ENCODE results near the gene THSD7B.
"Not testable (repeated sequence)": the region's sequence is repeated elsewhere in the genome, so short reads cannot be mapped to it uniquely, and the experiment has no call there.

Gene THSD7B

DNA sequence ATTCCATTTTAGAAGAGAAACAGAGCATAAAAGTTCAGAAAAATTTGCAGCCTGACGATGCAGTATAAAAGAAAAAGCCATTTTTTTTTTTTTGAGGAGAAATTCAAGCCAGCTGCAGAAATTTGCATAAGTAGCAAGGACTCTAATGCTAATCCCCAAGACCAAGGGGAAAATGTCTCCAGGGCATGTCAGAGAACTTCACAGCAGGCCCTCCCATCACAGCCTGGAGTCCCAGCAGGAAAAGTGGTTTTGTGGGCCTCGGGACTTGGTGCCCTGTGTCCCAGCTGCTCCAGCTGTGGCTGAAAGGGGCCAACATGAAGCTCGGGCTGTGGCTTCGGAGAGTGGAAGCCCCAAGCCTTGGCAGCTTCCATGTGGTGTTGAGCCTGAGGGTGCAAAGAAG is 873.6 kb downstream of the THSD7B start:
- DNase-seq, result no peak

DNA sequence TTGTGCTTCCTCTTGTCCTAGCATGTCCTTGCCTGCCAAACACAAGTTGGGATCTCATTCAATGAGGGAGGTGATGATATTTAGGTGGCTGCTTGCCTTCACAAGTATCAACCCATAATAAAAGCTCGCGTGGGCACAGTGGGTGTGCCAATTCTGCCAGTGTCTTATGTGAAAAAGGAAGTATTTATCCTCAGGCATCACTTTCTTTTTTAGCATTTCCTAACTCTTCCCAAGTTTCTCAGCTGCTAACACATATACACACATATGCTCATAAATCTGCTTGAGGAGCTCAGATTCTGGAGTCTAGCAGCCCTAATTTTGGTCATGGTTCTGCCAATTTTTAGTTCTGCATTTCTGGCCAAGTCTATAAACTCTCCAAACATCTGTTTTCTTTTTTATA is 879.4 kb downstream of the THSD7B start:
- DNase-seq, result peak; percentile 8

DNA sequence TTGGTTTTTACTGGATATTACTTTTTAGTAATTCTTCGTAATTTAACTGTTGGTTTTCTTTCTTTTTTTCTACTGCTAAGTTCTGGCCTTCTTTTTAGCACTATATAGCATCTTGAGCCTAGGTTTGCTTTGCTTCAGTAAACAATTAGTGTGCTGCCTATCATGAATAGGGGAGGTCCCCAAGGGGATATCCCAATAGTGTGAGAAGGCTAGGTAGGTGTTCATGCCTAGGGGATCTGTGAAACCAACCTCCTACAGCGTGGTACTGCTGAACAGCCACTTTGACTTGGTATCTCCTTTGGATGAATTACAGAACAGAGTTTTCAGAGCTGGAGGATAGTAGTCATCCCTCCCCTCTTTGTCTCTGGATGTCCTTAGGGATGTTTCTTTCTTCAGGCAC is 888.7 kb downstream of the THSD7B start:
- DNase-seq, result no peak

DNA sequence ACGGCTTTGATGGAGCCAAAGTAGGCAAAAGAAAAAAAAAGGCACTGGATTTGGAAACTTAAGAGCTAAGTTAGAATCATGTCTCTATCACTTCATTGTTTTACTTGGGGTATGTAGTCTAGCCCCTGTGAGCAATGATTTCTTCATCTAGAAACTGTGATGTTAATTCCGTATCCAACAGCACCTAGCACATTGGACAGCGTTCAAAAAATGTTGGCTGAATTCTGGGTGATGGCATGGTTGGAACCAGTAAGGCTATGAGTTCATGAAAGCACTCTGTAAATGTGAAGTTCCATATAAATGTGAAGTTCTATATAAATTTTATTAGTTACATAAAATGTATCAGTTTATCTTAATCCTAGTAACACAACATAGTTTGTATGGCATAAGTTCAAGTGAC is 890.5 kb downstream of the THSD7B start:
- no peak for DNase-seq

DNA sequence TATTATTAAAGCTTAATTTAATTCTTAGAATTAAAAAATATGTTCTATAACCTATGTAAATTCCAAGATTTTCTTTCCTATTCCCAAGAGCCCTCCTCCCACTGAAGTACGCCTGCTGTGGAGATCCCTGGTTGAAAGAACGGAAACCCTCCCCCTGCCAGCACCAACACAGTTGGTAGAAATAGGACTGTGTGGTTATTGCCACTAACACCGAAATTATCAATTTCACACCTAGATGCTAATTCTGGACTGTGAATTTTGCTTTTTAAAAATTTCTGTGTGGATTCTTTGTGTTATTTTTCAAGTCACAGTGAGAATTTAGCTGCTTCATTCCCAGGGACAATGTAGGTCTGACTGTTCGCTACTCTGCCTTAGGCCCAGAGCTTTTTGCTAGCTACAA is 893.1 kb downstream of the THSD7B start:
- DNase-seq, result no peak

DNA sequence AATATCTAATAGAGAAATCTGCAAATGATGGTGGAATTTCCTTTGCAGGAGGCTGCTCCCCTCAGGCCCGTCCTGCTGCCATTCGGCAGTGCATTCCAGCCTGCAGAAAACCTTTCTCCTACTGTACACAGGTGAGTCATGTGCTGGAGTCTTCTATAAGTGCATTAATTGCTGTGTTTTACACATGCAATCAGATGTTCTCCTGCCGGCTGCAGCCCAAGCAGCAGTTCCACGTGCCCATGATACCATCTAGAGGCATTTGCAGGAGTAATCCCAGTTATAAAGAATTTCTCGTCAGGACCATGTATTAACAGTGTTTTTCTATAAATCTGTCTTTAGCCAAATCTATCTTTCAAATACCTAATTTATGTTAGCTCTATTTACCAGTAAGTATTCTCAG is 894.3 kb downstream of the THSD7B start:
- DNase-seq, result no peak

DNA sequence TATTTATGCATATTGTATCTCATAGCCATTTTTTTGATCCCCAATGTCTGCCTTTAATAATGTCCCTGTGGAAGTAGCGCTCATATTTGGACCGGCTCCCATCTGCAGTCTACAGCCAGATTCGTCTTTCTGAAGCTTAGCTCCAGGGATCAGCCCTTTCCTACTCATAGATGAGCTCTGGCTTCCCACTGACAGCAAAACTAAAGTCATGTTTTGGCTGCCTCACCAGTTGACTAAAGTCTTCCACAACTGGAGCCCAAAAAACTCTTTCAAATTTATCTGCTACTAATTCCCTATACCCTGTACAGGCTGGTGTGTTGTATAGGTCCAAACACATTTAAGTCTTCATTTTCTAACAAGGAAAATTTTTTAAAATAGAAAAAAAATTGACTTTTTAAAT is 904.8 kb downstream of the THSD7B start:
- DNase-seq, result no peak

DNA sequence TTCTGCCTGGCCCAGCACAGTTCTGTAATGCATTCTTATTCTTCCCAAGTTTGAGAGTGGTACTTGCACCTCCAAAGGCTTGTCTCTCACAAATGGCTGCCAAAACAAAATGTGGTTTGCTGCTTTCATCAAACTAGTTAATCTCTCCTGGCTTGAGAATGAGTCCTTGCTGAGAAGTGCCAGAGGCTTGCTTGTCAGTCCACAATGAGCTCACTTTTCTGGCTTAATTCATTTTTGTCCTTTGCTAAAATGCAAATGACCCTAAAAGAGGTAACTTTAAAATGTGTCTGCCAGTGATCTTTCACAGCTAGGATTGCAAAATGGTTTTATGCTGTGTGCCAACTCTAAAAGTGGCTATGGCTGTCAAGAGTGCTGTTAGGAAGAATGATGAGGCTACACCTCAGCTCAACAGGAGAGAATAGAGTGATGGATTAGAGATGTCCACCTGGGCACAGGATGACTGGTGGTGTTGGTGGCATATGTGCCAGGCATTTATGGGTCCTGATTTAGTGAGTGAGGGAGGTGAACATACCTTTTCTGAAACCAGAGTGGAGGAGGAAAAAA is 907.7 kb downstream of the THSD7B start:
- DNase-seq, result no peak

DNA sequence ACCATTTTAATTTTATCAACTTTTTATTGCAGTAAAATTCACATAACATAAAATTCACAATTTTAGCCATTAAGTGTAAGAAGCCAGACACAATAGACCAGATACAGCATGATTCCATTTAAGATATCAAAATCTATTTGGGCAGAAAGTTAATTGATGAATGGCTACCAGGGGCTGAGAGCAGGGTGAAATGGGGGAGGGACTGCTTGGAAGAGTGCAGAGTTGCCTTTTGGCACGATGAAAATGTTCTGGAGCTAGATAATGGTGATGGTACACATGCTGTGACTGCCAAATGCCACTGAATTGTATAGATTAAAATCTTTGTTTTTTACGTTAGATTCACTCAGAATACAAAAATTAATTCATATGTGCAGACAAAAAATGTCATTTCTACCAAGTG is 909.6 kb downstream of the THSD7B start:
- no peak for DNase-seq

DNA sequence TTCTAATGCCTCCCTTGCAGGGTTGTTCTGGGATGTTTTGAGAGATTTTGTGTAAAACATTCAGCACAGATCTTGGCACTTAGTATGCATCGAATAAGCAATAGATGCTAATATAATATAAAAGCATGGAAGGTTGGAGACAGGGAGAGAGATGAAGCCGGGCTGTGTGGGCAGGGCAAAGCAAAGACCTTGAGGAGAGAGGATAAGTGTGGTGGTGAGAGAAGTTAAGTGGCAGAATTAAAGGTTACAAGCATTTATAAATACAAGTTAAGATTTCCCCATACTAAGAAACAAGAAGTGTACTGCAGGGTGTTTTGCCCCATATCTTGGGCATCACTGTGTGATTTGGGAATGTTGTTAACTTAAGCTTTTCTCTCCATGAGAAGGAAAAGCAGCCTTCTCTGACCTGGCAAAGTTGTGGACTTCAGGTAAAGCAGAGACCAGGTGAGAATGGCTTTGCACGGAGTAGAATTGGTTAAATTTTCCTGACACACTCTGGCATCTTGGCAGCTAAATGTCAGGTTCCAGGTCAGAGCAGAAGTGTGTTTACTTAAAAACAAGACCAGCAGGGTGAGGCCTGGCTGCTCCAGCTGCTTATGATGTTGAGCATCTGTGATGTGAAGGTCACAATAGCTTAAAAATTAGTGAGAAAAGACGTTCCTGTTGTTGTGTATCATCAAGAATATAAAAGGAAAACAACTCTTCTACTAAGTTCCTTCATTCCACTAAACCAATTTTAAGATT is 910.4 kb downstream of the THSD7B start:
- no peak for DNase-seq

DNA sequence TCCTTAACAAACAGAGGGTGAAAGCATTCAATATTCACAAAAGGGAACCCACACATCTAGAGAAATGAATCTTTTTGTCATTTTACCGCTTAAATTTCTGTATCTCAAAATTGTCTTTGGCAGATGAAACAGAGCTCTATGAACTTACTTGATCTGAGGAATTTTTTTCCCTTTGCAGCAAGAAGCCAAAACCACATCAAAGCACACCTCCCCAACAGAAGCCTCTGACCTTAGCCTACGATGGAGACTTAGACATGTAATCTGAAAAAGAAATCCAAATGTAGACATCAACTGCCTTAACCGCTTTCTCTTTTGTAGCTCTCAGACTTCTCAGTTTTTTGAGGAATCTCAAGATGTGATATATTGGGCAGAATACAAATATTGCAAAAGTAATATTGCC is 911.0 kb downstream of the THSD7B start:
- DNase-seq, result no peak

DNA sequence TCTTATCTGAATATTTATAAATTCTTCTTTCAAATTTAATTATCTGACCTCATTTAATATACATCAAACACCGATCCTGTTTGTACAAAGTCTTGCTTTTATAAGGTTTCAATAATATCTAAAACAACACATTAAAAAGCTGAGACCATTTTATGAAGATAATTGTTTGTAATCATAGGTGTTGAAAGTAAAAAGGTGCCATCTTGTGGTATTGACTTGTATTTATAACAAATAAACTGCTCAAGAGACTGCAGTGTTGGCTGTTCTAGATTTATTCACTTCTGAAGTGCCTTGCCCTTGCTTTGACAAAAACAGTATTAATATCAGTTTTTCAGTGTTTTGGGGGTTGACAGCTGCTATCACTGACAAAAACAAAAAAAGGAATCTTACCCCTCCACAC is 912.1 kb downstream of the THSD7B start:
- DNase-seq, result no peak

DNA sequence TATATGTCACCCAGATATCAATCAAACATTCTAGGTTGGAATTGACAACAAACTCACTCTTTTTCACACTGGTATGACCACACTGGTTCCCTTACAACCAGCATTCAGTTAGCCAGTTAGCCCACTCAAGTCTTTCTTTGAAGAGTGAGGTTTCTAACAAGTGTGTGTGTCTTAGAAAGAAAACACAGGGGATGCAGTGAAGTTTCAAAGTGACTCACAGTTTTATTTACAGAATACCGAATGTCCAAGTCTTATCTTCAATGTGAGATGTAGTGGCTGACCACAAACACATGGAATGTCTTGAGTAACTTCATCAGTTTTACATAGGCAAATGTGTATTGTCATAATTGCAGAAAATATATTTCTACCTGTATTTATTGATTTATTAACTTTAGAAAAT is 924.2 kb downstream of the THSD7B start:
- DNase-seq, result peak; percentile 73

DNA sequence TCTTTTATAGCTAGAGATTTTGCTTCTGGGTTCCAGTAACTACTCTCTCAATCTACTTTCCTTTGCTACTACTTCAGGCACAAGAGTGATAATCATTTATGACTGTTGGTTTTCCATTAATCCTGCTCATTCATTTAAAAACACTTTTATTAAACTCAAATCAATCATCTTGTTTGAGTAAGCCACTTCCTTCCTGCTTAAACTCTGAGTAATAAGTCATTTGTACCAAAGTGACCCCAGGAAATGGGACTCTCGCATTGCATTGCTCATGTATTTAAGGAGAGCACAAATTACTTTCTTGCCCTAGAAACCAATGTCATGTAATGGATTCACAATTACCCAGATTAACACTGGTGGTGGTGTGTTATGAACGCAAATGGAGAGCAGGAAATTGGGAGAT is 928.2 kb downstream of the THSD7B start:
- peak; percentile 48 for DNase-seq

DNA sequence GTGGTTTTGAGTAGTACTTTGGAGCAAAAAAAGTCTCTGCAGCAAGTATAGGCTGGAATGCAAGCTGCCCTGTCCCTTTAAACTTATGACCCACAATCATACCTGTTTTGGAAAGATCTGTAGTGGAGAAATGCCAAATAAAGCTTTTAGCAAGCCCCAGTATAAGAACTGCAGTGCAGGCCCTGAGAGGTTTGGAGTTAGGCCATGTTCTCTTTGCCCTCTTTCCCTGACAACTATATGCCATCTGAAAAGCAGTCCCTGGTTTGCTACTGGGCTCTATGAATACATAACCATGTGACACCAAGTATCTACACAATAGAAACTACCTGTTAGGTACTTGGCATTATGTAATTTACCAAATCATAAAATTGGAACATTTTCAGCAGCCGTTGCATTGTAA is 931.6 kb downstream of the THSD7B start:
- DNase-seq, result no peak

DNA sequence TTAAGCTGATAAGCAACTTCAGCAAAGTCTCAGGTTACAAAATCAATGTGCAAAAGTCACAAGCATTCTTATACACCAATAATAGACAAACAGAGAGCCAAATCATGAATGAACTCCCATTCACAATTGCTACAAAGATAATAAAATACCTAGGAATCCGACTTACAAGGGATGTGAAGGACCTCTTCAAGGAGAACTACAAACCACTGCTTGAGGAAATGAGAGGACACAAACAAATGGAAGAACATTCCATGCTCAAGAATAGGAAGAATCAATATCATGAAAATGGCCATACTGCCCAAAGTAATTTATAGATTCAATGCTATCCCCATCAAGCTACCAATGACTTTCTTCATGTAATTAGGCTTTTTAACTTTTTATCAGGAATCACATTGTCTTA is 934.9 kb downstream of the THSD7B start:
- not testable (repeated sequence) for DNase-seq

DNA sequence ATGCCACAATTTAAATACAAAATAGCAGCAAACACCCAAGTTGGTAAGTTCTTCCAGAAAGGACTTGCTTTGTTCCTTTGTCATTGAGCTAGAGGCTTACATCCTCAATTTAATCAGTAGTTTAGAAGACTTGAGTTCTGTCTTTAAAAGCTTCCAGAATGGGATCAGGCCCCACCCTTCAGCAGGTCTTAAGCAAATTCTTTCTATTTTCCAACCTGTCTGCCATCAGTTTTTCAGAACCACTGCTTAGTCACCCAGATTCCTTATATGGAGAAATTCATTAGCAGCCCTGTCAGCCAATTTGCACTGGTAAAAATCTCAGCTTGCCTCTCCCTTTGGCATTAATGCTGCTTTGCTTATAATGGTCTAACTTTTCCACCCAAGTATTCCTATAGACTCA is 935.3 kb downstream of the THSD7B start:
- DNase-seq, result no peak

DNA sequence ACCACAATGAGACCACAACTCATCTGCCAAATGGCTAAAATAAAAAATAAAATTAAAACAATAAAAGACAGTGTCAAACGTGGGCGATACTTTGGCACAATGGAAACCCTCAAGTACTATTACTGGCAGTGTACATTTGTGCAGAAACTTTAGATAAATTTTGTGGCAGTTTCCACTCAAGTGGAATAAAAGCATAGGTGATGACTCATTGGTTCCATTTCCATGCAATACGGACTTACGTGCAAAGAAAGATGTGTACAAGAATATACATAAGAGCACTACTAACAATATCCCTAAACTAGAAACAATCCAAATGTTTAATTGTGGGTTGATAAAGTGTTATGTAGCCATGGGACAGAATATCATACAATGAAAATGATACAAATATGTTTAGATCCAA is 940.0 kb downstream of the THSD7B start:
- peak; percentile 25 for DNase-seq

DNA sequence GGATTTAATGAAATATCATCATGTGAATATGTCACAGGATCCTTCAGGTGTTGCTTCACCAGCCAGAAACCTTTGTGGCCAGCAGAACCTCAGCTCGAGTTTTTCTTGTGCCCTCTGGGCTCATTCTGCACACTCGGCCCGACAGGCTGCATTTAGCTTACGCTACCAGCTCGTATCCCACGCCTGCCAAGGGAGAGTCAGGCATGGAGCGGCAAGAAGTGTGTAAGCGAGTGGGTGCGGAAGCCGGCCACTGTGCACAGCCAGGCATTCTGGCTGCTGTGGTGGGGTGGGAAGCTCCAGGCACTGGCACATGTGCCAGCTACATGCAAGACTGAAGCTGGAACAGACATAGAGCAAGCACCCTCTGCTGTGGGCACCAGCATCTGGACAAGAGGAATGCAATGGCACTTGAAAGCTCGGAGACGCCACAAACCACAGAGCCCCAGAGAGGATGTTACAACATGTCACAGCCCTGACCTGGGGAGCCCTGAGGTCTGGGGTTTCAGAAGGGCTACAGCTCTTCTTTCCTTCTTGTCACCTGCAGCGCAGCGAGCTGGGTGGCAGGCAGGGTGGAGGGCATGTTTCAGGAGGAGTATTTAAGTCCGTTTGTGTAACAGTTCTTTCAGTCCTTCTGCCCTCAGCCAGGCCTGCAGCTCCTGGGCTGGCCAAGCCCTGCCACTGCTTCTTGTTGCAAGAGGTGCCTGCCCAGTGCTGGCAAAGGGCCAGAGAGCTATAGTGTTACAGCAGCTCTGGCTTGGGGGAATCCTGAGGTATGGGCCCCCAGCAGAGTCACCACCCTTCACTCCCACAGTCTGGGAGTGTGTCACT is 941.7 kb downstream of the THSD7B start:
- peak; percentile 98 for DNase-seq

DNA sequence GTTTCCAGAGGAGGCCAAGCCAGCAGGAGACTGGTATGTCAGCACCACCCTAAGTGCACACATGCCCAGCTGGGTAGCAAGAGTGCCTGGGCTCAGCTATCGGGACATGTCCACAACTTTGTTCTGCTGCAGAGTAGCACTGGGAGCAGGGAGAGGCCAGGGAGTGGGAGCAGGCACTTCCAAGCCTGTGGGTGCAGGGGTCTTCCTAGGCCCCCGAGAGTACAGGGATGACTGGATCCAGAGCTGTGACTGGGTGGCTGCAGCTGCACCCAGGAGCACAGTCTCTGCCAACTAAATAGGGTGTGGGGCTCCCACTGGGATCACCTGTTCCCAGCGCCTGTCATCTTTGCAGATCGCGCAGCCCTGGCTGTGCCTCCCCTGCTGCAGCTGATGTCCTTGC is 943.0 kb downstream of the THSD7B start:
- no peak for DNase-seq

DNA sequence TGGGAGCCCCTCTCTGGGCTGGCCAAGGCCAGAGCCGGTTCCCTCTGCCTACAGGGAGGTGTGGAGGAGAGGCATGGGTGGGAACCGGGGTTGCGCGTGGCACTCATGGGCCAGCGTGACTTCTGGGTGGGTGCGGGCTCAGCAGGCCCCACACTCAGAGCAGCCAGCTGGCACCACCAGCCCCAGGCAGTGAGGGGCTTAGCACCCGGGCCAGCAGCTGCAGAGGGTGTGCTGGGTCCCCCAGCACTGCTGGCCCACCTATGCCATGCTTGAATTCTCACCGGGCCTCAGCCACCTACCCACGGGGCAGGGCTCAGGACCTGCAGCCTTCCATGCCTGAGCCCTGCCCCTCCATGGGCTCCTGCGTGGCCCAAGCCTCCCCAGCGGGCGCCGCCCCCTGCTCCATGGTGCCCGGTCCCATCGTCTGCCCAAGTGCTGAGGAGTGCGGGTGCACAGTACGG is 950.4 kb downstream of the THSD7B start:
- DNase-seq, result no peak

DNA sequence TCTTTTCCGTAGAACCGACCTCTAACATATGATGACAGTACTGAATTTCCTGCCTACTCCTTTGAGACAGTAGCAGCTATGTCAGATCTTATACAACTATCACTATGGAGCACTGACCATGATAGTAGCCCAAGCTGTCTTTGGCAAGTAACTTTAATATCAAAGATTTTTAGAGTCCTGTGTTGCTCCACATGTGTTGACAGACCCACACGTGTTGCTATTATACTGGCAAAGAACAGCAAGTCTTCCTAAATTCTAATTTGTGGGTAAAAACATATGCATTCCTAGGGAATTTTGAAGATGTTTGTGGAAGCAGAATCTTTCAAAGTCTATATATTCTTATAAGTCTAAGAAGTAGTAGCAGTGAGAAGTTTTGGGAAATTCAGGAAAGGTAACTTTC is 953.4 kb downstream of the THSD7B start:
- no peak for DNase-seq

DNA sequence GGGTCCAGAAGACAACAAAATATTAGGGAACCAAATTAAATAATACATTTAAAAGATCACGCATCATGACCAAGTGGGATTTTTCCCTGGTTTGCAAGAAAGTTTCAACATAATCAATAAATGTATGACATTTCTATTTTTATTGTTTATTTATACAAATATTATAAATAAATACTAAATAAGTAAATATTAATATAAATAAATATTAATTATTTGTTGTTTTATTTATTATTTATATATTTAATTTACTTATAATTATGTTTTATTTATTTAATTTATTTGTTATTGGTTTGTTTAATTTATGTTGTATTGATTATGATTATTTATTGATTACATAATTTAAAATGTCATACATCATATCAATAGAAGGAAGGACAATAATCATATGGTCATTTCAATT is 956.4 kb downstream of the THSD7B start:
- no peak for DNase-seq

DNA sequence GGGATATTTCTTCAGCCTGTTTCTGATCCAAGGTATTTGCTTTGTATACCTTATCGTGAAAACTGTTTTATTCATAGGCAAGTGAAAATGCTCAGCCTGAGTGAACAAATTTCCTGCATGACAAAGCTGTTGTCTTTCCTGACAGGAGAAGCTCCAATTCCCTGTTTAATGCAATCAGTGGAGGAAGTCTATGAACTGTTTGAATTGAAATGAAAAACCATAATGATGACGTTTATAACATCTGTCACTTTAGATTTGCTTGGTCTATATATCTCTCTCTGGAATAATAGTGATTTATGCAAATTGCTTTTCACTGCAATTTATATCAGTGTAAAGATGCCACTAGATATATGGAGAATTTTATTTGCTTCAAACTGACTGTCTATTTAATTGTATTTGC is 959.6 kb downstream of the THSD7B start:
- DNase-seq, result no peak

All from MV-4-11 (cell line).